Esophagus muscularis mucosa (tissue), 4 donors: Measurements from ENCODE around the gene CRYZL1.

ENCODE experiments used
- EP300 ChIP-seq: sonication (generic); formaldehyde crosslinking; IDR thresholded peaks from one replicate; pipeline ENCODE4 v1.6.1; 2017; ENCODE audit warnings: antibody characterized with exemption
- POLR2A ChIP-seq: fragments of 450-650 bp; IDR thresholded peaks from one replicate; pipeline ENCODE4 v1.6.1; 2017; ENCODE audit warnings: antibody characterized with exemption, moderate library complexity, mild to moderate bottlenecking, low read depth
- POLR2AphosphoS5 ChIP-seq, 2 donors: sonication (generic); formaldehyde crosslinking; IDR thresholded peaks; one replicate each; pipeline ENCODE4 v1.6.1; 2017; ENCODE audit warnings: antibody characterized with exemption in 2 of 2
- TF ChIP-seq, protein P1 (sequence below), 3 experiments: fragments of 200-600 bp in 2 of 3; fragments of 450-650 bp in 1 of 3; sonication (generic) in 2 of 3; IDR thresholded peaks; one replicate each; pipeline ENCODE4 v1.5.1; 2017 to 2019; ENCODE audit warnings: antibody characterized with exemption in 3 of 3, mild to moderate bottlenecking in 2 of 3, moderate library complexity in 1 of 3

DNA sequence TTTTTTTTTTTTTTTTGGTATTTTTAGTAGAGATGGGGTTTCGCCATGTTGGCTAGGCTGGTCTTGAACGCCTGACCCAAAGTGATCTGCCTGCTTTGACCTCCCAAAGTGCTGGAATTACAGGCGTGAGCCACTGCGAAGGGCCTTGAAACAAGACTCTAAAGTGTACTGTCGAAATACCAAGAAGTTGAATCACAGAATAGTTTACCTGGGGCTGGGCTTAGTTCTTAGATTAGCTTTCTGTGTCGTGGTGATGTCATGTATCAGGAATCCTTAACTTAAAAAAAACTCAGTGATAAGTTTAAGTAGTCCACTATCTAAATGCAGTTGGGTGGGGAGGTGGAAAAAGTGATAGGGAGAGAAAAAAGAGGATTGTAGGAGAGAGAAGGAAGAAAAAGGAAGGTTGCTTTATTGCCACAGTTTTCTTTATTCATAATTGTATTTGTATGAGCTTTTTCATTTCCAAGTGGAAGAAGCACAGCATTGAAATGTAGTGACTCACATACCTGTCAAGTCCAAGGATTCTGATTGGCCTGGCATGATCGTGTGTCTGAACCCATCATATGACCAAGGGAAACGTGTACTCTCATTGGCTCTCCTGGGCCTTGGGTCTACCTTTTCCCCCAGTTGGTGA, 14.2 kb upstream of the CRYZL1 start:
- TF ChIP-seq POLR2A, result no peak
- TF ChIP-seq, protein P1, sequence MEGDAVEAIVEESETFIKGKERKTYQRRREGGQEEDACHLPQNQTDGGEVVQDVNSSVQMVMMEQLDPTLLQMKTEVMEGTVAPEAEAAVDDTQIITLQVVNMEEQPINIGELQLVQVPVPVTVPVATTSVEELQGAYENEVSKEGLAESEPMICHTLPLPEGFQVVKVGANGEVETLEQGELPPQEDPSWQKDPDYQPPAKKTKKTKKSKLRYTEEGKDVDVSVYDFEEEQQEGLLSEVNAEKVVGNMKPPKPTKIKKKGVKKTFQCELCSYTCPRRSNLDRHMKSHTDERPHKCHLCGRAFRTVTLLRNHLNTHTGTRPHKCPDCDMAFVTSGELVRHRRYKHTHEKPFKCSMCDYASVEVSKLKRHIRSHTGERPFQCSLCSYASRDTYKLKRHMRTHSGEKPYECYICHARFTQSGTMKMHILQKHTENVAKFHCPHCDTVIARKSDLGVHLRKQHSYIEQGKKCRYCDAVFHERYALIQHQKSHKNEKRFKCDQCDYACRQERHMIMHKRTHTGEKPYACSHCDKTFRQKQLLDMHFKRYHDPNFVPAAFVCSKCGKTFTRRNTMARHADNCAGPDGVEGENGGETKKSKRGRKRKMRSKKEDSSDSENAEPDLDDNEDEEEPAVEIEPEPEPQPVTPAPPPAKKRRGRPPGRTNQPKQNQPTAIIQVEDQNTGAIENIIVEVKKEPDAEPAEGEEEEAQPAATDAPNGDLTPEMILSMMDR (IDR thresholded peaks at IDR 0.05), result no peak
- no peak for TF ChIP-seq POLR2AphosphoS5 (IDR thresholded peaks at IDR 0.05)
- no peak for TF ChIP-seq EP300
